H1 (cell line): ENCODE measurements around the gene ZNF254. TPM values are rescaled to one million over a fixed set of nuclear protein-coding genes. Genes with fewer than 3 reads are reported as not detected.

ENCODE experiments used
- CTCF ChIA-PET: fragments of 300-600 bp; sonication (Branson Sonifier 250); formaldehyde crosslinking; loops from one replicate; lab custom pipeline; 2021; ENCODE audit not compliant: partially characterized antibody; lab: Charles Lee
- POLR2A ChIA-PET: fragments of 300-600 bp; sonication (Branson Sonifier 250); formaldehyde crosslinking; loops from one replicate; lab custom pipeline; 2021; ENCODE audit warnings: inconsistent platforms; ENCODE audit not compliant: partially characterized antibody; lab: Charles Lee
- DNase-seq, 2 experiments: peaks; one replicate each; pipeline versions ENCODE4 v3.0.0 to v3.0.0-alpha.2; 2010 to 2022; ENCODE audit warnings: low spot score in 2 of 2, low read depth in 1 of 2, mixed read lengths in 1 of 2
- FAIRE-seq: peaks from 2 replicates; lab custom pipeline; 2011; peaks lifted over from hg19 to GRCh38; lab: Jason Lieb, UNC
- H2AFZ ChIP-seq: 2 replicates; pipeline ENCODE4 v1.8.1; 2012; ENCODE audit warnings: low read length, inconsistent platforms
- H2AK5ac ChIP-seq: 2 replicates; pipeline ENCODE4 v1.6.1; 2013; ENCODE audit warnings: low read depth, low read length
- H2BK120ac ChIP-seq: replicated peaks from 2 replicates; pipeline ENCODE3; 2013; ENCODE audit warnings: low read depth, low read length, inconsistent platforms
- H2BK12ac ChIP-seq: 2 replicates; pipeline ENCODE4 v1.6.1; 2013; ENCODE audit warnings: low read depth, low read length
- H2BK15ac ChIP-seq: 2 replicates; pipeline ENCODE4 v1.6.1; 2013; ENCODE audit warnings: low read length
- H2BK20ac ChIP-seq: 2 replicates; pipeline ENCODE4 v1.6.1; 2013; ENCODE audit warnings: low read length
- H2BK5ac ChIP-seq: 2 replicates; pipeline ENCODE4 v1.6.1; 2013; ENCODE audit warnings: low read depth, low read length
- H3K14ac ChIP-seq: 2 replicates; pipeline ENCODE4 v1.6.1; 2013; ENCODE audit warnings: inconsistent platforms; ENCODE audit not compliant: insufficient read length
- H3K18ac ChIP-seq: 2 replicates; pipeline ENCODE4 v1.6.1; 2013; ENCODE audit warnings: low read length; ENCODE audit errors: extremely low read depth
- H3K23ac ChIP-seq: 2 replicates; pipeline ENCODE4 v1.6.1; 2013; ENCODE audit warnings: inconsistent platforms; ENCODE audit not compliant: insufficient read length
- H3K23me2 ChIP-seq: 2 replicates; pipeline ENCODE4 v1.6.1; 2013; ENCODE audit warnings: low read depth, low read length
- H3K27ac ChIP-seq: 2 replicates; pipeline ENCODE4 v1.6.1; 2011; ENCODE audit warnings: low read depth, low read length, inconsistent platforms
- H3K27me3 ChIP-seq, 4 experiments: replicated peaks in 1 of 4; 1 replicate in 1 of 4; 2 replicates in 3 of 4; pipeline versions ENCODE4 v1.6.1 to v1.8.1; 2011 to 2013; ENCODE audit warnings: low read length in 3 of 4, mild to moderate bottlenecking in 3 of 4, inconsistent platforms in 2 of 4, mixed read lengths in 2 of 4, moderate library complexity in 1 of 4; ENCODE audit not compliant: control insufficient read depth in 3 of 4, insufficient read depth in 3 of 4; ENCODE audit errors: extremely low read depth in 1 of 4
- H3K36me3 ChIP-seq, 4 experiments: 2 replicates each; pipeline versions ENCODE4 v1.6.1 to v1.8.1; 2011 to 2013; ENCODE audit warnings: mild to moderate bottlenecking in 4 of 4, low read length in 3 of 4, moderate library complexity in 2 of 4, control low read depth in 1 of 4, inconsistent platforms in 1 of 4; ENCODE audit not compliant: insufficient read depth in 4 of 4, control insufficient read depth in 2 of 4
- H3K4ac ChIP-seq: replicated peaks from 2 replicates; pipeline ENCODE3; 2013; ENCODE audit warnings: low read length, low read depth, mixed read lengths, inconsistent platforms; ENCODE audit not compliant: insufficient read length
- H3K4me1 ChIP-seq, 4 experiments: replicated peaks in 1 of 4; 1 replicate in 1 of 4; 2 replicates in 3 of 4; pipeline versions ENCODE4 v1.6.1 to v1.8.1; 2011 to 2013; ENCODE audit warnings: low read length in 3 of 4, inconsistent platforms in 2 of 4, mixed read lengths in 1 of 4; ENCODE audit not compliant: insufficient read depth in 4 of 4, control insufficient read depth in 3 of 4
- H3K4me2 ChIP-seq, 2 experiments: 2 replicates each; pipeline versions ENCODE4 v1.6.1 to v1.8.1; 2011 to 2013; ENCODE audit warnings: low read depth in 2 of 2, low read length in 2 of 2, control low read depth in 1 of 2, inconsistent platforms in 1 of 2, mild to moderate bottlenecking in 1 of 2; ENCODE audit not compliant: insufficient read depth in 1 of 2
- H3K4me3 ChIP-seq, 4 experiments: fragments of 200-600, 300-600 bp in 1 of 4; sonication (generic), shearing (Covaris generic), sonication (Bioruptor Twin) in 1 of 4; 2 replicates each; pipeline versions ENCODE4 v1.5.1 to v1.8.1; 2011 to 2016; ENCODE audit warnings: low read length in 4 of 4, low read depth in 3 of 4, control low read depth in 2 of 4, inconsistent platforms in 2 of 4, mild to moderate bottlenecking in 2 of 4, mixed read lengths in 1 of 4, moderate library complexity in 1 of 4; ENCODE audit not compliant: insufficient read depth in 2 of 4; ENCODE audit errors: extremely low read depth in 1 of 4
- H3K56ac ChIP-seq: replicated peaks from 2 replicates; pipeline ENCODE3; 2013; ENCODE audit warnings: low read depth, mild to moderate bottlenecking, mixed read lengths, low read length, inconsistent platforms; ENCODE audit not compliant: insufficient read length
- H3K79me1 ChIP-seq: 2 replicates; pipeline ENCODE4 v1.6.1; 2013; ENCODE audit warnings: low read depth, low read length, control low read depth
- H3K79me2 ChIP-seq, 2 experiments: 2 replicates each; pipeline versions ENCODE4 v1.6.1 to v1.8.1; 2012 to 2013; ENCODE audit warnings: low read length in 2 of 2, mild to moderate bottlenecking in 2 of 2, inconsistent platforms in 1 of 2; ENCODE audit not compliant: insufficient read depth in 2 of 2, control insufficient read depth in 1 of 2
- H3K9ac ChIP-seq, 4 experiments: replicated peaks in 1 of 4; 1 replicate in 1 of 4; 2 replicates in 3 of 4; pipeline versions ENCODE4 v1.6.1 to v1.8.1; 2011 to 2013; ENCODE audit warnings: low read depth in 3 of 4, low read length in 3 of 4, control low read depth in 2 of 4, mild to moderate bottlenecking in 2 of 4, moderate library complexity in 2 of 4, inconsistent platforms in 1 of 4; ENCODE audit errors: extremely low read depth in 1 of 4
- H3K9me3 ChIP-seq, 2 experiments: 2 replicates each; pipeline versions ENCODE4 v1.6.1 to v1.8.1; 2012 to 2013; ENCODE audit warnings: mild to moderate bottlenecking in 2 of 2, moderate library complexity in 2 of 2, control low read depth in 1 of 2, inconsistent platforms in 1 of 2, low read depth in 1 of 2, low read length in 1 of 2, mixed read lengths in 1 of 2; ENCODE audit not compliant: insufficient read depth in 2 of 2
- H4K20me1 ChIP-seq, 2 experiments: replicated peaks in 1 of 2; 2 replicates each; pipeline versions ENCODE3 to v1.8.1; 2011 to 2013; ENCODE audit warnings: inconsistent platforms in 2 of 2, low read length in 2 of 2, mild to moderate bottlenecking in 1 of 2; ENCODE audit not compliant: insufficient read depth in 2 of 2, control insufficient read depth in 1 of 2
- H4K5ac ChIP-seq: 2 replicates; pipeline ENCODE4 v1.6.1; 2013; ENCODE audit warnings: low read length, low read depth, mixed read lengths, inconsistent platforms; ENCODE audit not compliant: insufficient read length
- H4K8ac ChIP-seq: 2 replicates; pipeline ENCODE4 v1.8.0; 2013; ENCODE audit warnings: mild to moderate bottlenecking, moderate library complexity, low read length, inconsistent platforms; ENCODE audit not compliant: insufficient read depth; ENCODE audit errors: extremely low read depth
- H4K91ac ChIP-seq: replicated peaks from 2 replicates; pipeline ENCODE3; 2013; ENCODE audit warnings: low read length, mixed read lengths, inconsistent platforms; ENCODE audit not compliant: insufficient read length
- CBX8 ChIP-seq: fragments of 300-800, 300-1000 bp; sonication (generic); IDR thresholded peaks from 2 replicates; pipeline ENCODE4 v1.7.1; 2016; ENCODE audit warnings: low read depth, low read length, borderline replicate concordance
- GABPA ChIP-seq: IDR thresholded peaks from 2 replicates; pipeline ENCODE4 v1.6.1; 2011; ENCODE audit warnings: mild to moderate bottlenecking, low read length, moderate library complexity, borderline replicate concordance; ENCODE audit not compliant: insufficient read depth
- KDM5A ChIP-seq: fragments of 200-600 bp; IDR thresholded peaks from 2 replicates; pipeline ENCODE4 v1.7.1; 2012; ENCODE audit warnings: mild to moderate bottlenecking, low read length, inconsistent platforms, mixed read lengths
- WGBS, 2 experiments: shearing (Covaris generic) in 1 of 2; methylation state at CpG; one replicate each; pipeline versions ENCODE4 v1.1.6 to v1.1.7; 2013 to 2015; ENCODE audit warnings: low lambda C conversion rate in 2 of 2, mixed read lengths in 2 of 2, inconsistent platforms in 1 of 2, low coverage in 1 of 2, missing lambda C conversion rate in 1 of 2; ENCODE audit not compliant: insufficient replicate concordance in 2 of 2, insufficient coverage in 1 of 2, insufficient read length in 1 of 2; ENCODE audit errors: extremely low coverage in 1 of 2, missing lambda C conversion rate in 1 of 2; 5-methylcytosine and 5-hydroxymethylcytosine counted together
- polyA plus RNA-seq, 7 experiments: library from polyadenylated mRNA; depleted of rRNA in 3 of 7; stranded (reverse) in 5 of 7; unstranded in 2 of 7; fragments of >200 nt in 5 of 7; fragments of 200-250 nt in 2 of 7; gene quantifications; 1 replicate in 5 of 7; 2 replicates in 1 of 7; 4 replicates in 1 of 7; pipeline versions ENCODE4 v1.2.1 to v1.2.3, GENCODE V29; 2011 to 2013; ENCODE audit warnings: missing spikeins in 2 of 7, mixed read lengths in 2 of 7
- total RNA-seq: library from RNA; stranded (reverse); fragmentation: NEBNext Ultra II Directional; extraction: Animal tissue kit (Norgen Biotek cat#: 25700); gene quantifications from 2 replicates; pipeline ENCODE4 v1.2.1, GENCODE V29; 2021
- TF ChIP-seq, protein P1 (sequence below): IDR thresholded peaks from 2 replicates; pipeline ENCODE4 v1.6.1; 2011; ENCODE audit warnings: low read length, improper control_type of control experiment
- TF ChIP-seq, protein P2 (sequence below): IDR thresholded peaks from 2 replicates; pipeline ENCODE4 v1.6.1; 2012; ENCODE audit warnings: inconsistent platforms

Gene ZNF254
- total and polyA plus RNA-seq, 2 of the 8 experiments (the other 6 are each of a cell fraction or from before 2014, with no cell fraction given): 4.4 to 22.0 TPM

DNA sequence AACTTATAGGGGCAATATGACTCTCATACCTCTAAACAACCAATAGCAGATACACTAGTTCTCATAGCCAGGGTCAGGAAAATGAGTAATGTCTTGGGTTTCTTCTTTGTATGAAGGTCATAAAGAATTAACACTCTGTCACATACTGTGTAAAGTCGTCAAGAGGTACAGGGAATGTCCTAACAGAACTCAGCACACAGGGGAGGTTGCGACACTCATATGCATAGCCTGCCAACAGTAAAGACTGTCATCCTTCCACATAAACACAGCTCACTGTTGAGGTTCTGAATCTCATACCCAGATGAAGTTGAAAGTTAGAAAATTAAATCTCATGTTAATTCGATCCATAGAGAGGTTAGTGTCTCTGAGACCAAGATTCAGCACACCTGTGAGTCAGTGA lies 34.2 kb upstream of the ZNF254 start:
- ChIA-PET POLR2A (no interaction called here), CTCF (no interaction called here)
- WGBS, 2 experiments: 92% methylated on average over 3 of the region's 3 CpGs; no CpG with 5 or more reads in 1 of the 2 experiments
- H2BK120ac ChIP-seq: no peak overlapping the region
- DNase-seq (no peak), FAIRE-seq (no peak)
- no peak overlapping the region for H2BK20ac ChIP-seq
- H3K79me2 ChIP-seq: no peaks in the 10 kb centered on the region; a peak in 1 of 4 replicates
- no peak overlapping the region for H3K27ac ChIP-seq
- H3K4me1 ChIP-seq: no peaks in the 10 kb centered on the region
- H2AK5ac ChIP-seq: no peak overlapping the region
- no peak overlapping the region for H3K4me3 ChIP-seq
- no peaks in the 10 kb centered on the region for H3K27me3 ChIP-seq
- H3K4ac ChIP-seq: no peak overlapping the region
- peaks cover 28 to 88% (median 74%) of the 10 kb centered on the region in 4 experiments for H3K36me3 ChIP-seq
- H2AFZ ChIP-seq: no peak overlapping the region
- H3K56ac ChIP-seq: no peak overlapping the region
- no peak overlapping the region for H2BK12ac ChIP-seq
- TF ChIP-seq, protein P1, sequence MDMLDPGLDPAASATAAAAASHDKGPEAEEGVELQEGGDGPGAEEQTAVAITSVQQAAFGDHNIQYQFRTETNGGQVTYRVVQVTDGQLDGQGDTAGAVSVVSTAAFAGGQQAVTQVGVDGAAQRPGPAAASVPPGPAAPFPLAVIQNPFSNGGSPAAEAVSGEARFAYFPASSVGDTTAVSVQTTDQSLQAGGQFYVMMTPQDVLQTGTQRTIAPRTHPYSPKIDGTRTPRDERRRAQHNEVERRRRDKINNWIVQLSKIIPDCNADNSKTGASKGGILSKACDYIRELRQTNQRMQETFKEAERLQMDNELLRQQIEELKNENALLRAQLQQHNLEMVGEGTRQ: no peak
- TF ChIP-seq, protein P2, sequence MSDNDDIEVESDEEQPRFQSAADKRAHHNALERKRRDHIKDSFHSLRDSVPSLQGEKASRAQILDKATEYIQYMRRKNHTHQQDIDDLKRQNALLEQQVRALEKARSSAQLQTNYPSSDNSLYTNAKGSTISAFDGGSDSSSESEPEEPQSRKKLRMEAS: no peak
- TF ChIP-seq CBX8 (no peak), GABPA (no peak), KDM5A (no peak)
- no peak overlapping the region for H3K4me2 ChIP-seq
- peaks cover 6 to 18% of the 10 kb centered on the region in 2 experiments for H4K20me1 ChIP-seq
- no peak overlapping the region for H2BK5ac ChIP-seq
- no peak overlapping the region for H2BK15ac ChIP-seq
- no peak overlapping the region for H4K8ac ChIP-seq
- H4K5ac ChIP-seq: no peak overlapping the region
- no peak overlapping the region for H3K18ac ChIP-seq
- H3K79me1 ChIP-seq: peaks cover 3% of the 10 kb centered on the region
- H3K23me2 ChIP-seq: no peaks in the 10 kb centered on the region
- H3K9me3 ChIP-seq: no peaks in the 10 kb centered on the region
- H3K9ac ChIP-seq: no peak overlapping the region
- no peak overlapping the region for H3K23ac ChIP-seq
- no peak overlapping the region for H3K14ac ChIP-seq
- no peak overlapping the region for H4K91ac ChIP-seq
